Ishikawa (cell line): ENCODE results near the gene CREBRF.

Source experiments
- CEBPB ChIP-seq: IDR thresholded peaks from 2 replicates; pipeline ENCODE4 v1.6.1; 2012
- CREB1 ChIP-seq: IDR thresholded peaks from 2 replicates; pipeline ENCODE4 v1.6.1; 2012; ENCODE audit warnings: low read depth
- EGR1 ChIP-seq: IDR thresholded peaks from 2 replicates; pipeline ENCODE4 v1.6.1; 2012
- EP300 ChIP-seq: IDR thresholded peaks from 2 replicates; pipeline ENCODE4 v1.6.1; 2012; ENCODE audit warnings: borderline replicate concordance
- FOXM1 ChIP-seq: IDR thresholded peaks from 2 replicates; pipeline ENCODE4 v1.6.1; 2012; ENCODE audit warnings: low read depth, borderline replicate concordance
- NFIC ChIP-seq: IDR thresholded peaks from 2 replicates; pipeline ENCODE4 v1.6.1; 2012
- RAD21 ChIP-seq: IDR thresholded peaks from 2 replicates; pipeline ENCODE4 v1.6.1; 2012; ENCODE audit warnings: low read depth
- TAF1 ChIP-seq: IDR thresholded peaks from 2 replicates; pipeline ENCODE4 v1.6.1; 2012; ENCODE audit warnings: low read depth, mild to moderate bottlenecking
- TCF12 ChIP-seq: IDR thresholded peaks from 2 replicates; pipeline ENCODE4 v1.6.1; 2012; ENCODE audit warnings: low read depth
- TEAD4 ChIP-seq: IDR thresholded peaks from 2 replicates; pipeline ENCODE4 v1.6.1; 2012
- YY1 ChIP-seq: IDR thresholded peaks from 2 replicates; pipeline ENCODE4 v1.6.1; 2012; ENCODE audit warnings: low read depth
- ZBTB7A ChIP-seq: IDR thresholded peaks from 2 replicates; pipeline ENCODE4 v1.6.1; 2012; ENCODE audit warnings: low read depth
- TF ChIP-seq, protein P1 (sequence below): IDR thresholded peaks from 2 replicates; pipeline ENCODE4 v1.6.1; 2012; ENCODE audit warnings: low read depth, mild to moderate bottlenecking
- TF ChIP-seq, protein P2 (sequence below): IDR thresholded peaks from 2 replicates; pipeline ENCODE4 v1.6.1; 2012
- TF ChIP-seq, protein P3 (sequence below): IDR thresholded peaks from 2 replicates; pipeline ENCODE4 v1.6.1; 2012

CREBRF gene

DNA sequence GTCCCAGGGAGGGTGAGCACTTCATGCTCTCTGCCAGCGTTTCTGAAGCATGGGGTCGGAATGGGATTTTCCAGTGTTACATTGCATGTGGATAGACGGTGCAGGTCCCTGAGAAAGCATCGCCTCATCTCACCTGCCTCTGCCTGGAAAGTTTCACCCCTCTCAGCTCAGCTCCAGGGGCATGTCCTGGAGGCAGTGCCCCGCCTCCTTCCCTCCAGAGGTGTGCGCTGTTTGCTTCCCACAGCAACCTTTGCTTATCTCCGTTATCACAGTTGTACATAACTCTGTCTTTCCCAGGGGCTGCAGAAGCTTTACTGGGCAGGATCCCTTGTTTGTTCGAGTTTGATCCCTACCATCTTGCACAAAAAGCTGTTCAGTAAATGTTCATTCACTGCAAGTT, 10.7 kb upstream of the CREBRF start:
- no peak for TF ChIP-seq EGR1
- no peak for TF ChIP-seq TCF12
- TF ChIP-seq TEAD4, result no peak
- no peak for TF ChIP-seq CEBPB

DNA sequence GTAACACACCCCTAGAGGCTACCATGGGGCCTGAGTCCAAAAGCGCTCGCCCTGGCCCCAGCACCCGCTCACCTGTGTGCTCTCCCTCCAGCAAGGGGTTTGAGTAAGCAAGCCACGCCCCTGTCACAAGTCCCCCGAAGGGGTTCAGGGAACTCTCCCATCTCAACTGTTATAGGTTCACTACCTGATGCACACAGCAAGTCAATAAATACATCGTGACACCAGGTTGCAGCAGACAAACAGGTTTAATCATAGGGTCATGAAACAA, 8.4 kb upstream of the CREBRF start:
- TF ChIP-seq CEBPB (no peak), NFIC (no peak), FOXM1 (no peak), EGR1 (no peak), EP300 (no peak), ZBTB7A (no peak), CREB1 (no peak), RAD21 (no peak), TAF1 (no peak)
- TF ChIP-seq, protein P1, sequence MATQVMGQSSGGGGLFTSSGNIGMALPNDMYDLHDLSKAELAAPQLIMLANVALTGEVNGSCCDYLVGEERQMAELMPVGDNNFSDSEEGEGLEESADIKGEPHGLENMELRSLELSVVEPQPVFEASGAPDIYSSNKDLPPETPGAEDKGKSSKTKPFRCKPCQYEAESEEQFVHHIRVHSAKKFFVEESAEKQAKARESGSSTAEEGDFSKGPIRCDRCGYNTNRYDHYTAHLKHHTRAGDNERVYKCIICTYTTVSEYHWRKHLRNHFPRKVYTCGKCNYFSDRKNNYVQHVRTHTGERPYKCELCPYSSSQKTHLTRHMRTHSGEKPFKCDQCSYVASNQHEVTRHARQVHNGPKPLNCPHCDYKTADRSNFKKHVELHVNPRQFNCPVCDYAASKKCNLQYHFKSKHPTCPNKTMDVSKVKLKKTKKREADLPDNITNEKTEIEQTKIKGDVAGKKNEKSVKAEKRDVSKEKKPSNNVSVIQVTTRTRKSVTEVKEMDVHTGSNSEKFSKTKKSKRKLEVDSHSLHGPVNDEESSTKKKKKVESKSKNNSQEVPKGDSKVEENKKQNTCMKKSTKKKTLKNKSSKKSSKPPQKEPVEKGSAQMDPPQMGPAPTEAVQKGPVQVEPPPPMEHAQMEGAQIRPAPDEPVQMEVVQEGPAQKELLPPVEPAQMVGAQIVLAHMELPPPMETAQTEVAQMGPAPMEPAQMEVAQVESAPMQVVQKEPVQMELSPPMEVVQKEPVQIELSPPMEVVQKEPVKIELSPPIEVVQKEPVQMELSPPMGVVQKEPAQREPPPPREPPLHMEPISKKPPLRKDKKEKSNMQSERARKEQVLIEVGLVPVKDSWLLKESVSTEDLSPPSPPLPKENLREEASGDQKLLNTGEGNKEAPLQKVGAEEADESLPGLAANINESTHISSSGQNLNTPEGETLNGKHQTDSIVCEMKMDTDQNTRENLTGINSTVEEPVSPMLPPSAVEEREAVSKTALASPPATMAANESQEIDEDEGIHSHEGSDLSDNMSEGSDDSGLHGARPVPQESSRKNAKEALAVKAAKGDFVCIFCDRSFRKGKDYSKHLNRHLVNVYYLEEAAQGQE, result no peak
- TF ChIP-seq, protein P2, sequence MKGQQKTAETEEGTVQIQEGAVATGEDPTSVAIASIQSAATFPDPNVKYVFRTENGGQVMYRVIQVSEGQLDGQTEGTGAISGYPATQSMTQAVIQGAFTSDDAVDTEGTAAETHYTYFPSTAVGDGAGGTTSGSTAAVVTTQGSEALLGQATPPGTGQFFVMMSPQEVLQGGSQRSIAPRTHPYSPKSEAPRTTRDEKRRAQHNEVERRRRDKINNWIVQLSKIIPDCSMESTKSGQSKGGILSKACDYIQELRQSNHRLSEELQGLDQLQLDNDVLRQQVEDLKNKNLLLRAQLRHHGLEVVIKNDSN, result no peak

DNA sequence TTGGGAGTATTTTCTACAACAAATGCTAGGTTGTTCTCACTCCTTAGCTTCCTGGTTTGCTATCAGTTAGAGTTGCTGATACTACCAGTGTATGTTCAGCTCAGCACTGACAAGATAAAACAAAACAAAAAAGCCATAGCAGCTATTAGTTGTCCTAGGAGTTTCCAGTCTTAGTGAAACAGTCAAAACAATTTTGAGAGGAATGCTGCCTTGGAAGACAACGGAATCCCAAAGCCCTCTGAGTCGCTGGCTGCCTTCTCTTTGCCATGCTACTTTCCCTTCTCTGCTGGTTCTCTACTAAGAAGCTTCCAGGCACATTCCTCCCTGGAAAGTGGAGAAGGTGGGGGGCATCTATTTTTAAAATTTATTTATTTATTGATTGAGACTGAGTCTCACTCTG, 5.4 kb upstream of the CREBRF start:
- TF ChIP-seq EP300, result no peak

DNA sequence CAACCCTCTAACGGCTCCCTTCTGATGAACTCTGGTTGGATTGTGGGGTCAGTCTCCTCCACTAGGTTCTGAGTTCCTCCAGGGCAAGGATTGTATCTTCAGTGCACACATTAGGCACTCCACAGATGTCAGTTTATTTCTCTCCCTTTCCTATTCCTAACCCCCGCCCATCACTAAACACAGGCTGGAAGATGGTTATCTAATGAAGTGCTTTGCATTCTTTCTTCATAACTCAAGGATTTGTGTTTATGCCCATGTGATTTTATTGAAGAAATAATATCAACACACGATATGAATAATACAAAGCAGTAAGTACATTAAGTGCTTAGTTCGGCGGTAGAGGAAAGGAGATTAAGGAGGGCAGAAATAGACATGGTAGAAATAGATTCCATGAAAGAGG, 4.4 kb upstream of the CREBRF start:
- no peak for TF ChIP-seq CEBPB
- no peak for TF ChIP-seq ZBTB7A

DNA sequence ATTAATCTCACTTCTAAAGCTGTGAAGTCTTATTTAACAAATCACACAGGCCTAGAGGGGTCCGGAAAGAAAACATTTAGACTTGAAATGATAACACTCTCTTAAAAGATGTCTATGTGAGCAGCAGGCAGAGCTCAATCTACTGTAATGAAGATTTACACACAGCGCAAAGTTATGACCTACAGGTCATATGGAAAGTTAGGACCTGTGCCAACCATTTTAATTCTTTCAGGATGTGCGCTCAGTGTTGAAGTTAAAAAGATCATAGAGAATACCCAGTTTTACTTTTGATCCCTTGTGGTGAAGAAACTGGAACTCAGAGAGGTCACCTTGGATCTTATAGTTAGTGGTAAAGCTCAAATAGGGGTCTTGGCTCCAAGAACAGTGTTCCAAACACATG, 3.1 kb upstream of the CREBRF start:
- TF ChIP-seq CEBPB (no peak), RAD21 (no peak), TAF1 (no peak), FOXM1 (no peak)
- TF ChIP-seq, protein P1, result no peak

DNA sequence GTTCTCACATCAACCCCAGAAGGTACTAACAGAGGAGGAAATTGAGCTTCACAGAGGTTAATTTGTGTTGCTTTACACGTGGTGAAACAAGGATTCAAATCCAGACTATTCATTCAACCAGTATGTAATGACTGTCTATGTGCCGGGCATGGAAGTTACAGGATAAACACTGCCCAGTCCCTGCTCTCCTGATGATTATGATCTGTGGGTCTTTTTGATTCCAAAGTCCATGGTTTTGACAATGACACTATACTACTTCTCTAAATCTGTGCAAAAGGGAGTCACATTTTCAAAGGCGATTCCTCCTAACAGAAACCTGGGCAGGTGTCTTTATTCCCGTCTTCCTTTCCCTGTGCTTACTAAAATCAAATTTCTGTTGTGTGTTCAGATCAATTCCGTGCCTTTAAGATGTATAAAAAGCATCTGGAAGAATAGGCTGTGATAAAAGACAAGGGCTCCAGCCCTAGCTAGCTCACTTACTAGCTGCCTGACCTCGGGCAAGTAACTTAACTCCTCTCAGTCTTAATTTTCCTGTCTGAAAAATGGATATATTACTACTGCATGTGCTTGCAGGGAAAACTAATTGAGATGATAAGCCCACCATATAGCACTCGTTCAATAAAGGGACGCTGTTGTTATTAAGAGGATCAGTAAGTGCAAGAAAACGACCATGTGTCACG, 970 bp upstream of the CREBRF start:
- no peak for TF ChIP-seq ZBTB7A
- no peak for TF ChIP-seq TCF12
- TF ChIP-seq TEAD4, result no peak
- TF ChIP-seq, protein P1, result no peak
- no peak for TF ChIP-seq RAD21
- TF ChIP-seq CREB1, result no peak
- TF ChIP-seq, protein P3, sequence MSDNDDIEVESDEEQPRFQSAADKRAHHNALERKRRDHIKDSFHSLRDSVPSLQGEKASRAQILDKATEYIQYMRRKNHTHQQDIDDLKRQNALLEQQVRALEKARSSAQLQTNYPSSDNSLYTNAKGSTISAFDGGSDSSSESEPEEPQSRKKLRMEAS, result no peak
- TF ChIP-seq FOXM1, result no peak
- TF ChIP-seq EGR1, result no peak
- no peak for TF ChIP-seq CEBPB
- TF ChIP-seq, protein P2, result no peak
- no peak for TF ChIP-seq EP300
- TF ChIP-seq YY1, result no peak
- no peak for TF ChIP-seq TAF1
- TF ChIP-seq NFIC, result no peak
